Stimulated activated CD4-positive, alpha-beta T cell treated with anti-CD3 and anti-CD28 coated beads, Interleukin-2, amount 100 ng/mL, for 48 hours (primary cell): ENCODE measurements around the gene CXCL11.
"Not testable (repeated sequence)": the region's sequence is repeated elsewhere in the genome, so short reads cannot be mapped to it uniquely, and the experiment has no call there.

ENCODE experiments used
- DNase-seq, 2 donors: peaks; one replicate each; pipeline ENCODE4 v3.0.0-alpha.2; 2020

CXCL11 gene

DNA sequence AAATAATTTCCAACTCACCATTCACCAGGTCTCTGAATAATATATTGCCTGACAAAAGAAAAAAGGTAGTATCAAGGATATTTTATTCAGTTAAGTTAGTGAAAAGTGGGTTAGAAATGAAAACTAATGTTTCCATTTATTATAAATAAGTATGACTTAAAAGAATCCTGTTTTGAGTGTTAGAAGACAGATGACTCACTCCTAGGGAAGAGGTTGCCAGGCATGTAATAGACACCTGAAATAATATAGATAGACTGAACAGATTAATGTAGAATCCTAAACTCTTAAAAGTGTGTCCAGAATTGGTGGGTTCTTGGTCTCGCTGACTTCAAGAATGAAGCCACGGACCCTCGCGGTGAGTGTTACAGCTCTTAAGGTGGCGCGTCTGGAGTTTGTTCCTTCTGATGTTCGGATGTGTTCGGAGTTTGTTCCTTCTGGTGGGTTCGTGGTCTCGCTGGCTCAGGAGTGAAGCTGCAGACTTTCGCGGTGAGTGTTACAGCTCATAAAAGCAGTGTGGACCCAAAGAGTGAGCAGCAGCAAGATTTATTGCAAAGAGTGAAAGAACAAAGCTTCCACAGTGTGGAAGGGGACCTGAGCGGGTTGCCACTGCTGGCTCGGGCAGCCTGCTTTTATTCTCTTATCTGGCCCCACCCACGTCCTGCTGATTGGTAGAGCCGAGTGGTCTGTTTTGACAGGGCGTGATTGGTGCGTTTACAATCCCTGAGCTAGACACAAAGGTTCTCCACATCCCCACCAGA lies 6.5 kb upstream of the CXCL11 start:
- not testable (repeated sequence) for DNase-seq

DNA sequence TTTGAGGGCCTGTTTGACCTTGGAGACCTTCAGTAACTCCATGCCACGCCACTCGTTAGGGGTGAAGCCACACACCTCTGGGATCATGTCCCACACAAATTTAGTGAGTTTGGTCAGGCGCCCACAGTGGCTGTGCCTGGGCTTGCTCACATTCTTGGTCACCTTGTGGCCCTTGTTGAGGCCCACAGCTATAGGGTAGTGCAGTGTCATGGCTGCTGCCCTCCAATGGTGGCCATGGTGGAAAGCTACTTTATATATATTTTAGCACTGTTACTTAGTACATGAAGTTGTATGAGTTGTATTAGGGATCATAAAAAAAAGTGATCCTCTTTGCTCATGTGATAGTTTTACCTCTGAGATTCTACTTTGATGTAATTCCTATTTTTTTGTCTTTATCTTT lies 985 bp upstream of the CXCL11 start:
- DNase-seq, result no peak

DNA sequence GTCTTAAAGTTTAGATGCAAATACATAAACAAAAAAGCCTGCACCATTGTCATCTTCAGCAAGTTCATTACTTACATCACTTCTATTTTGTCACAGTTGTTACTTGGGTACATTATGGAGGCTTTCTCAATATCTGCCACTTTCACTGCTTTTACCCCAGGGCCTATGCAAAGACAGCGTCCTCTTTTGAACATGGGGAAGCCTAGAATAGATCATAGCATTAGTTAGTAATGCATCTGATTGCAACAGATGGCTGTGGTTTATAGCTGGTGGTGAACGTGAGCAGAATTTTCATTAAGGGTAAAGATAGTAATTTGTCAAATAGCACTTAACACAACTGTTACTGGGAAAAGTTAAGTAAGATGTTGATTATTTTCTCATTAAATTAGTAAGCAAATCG lies 729 bp downstream of the CXCL11 start:
- no peak for DNase-seq

DNA sequence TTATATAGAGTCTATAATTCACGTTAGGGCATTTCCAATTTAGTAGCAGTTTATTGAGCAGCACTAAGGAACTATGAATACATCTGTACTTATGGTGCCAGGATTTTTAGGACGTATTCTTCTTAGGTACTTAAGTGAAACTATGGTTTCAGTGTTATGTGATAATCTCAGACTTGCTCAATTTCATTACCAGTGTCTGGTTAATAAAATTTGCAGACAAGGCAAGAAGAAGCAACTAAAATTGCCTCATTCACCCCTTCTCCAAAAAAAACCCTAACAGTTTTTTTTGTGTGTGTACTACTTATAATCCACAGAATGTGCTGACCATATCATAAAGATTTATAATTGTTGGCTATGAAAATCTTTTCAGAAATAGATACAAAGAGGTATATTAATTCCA lies 6.6 kb downstream of the CXCL11 start:
- DNase-seq, result no peak

DNA sequence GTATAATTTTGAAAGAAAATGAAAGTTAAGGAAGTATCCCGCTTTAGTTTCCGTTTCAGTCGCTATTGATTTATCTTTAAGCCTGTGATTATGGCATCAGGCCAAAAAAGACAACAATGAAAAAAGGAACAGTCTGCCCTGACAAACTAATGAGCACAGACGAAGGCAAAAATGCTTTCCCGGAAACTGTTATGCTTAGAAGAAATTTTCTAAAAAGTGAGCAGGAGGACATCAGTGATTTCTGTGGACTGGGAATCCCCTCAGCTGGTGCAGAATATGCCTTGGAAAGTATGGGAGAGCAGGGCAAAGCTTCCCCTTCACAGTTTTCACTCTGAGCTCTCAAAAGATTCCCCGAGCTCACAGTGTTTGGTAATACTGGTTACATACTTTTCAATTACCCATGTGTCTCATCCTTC lies 7.5 kb downstream of the CXCL11 start:
- DNase-seq, result no peak

DNA sequence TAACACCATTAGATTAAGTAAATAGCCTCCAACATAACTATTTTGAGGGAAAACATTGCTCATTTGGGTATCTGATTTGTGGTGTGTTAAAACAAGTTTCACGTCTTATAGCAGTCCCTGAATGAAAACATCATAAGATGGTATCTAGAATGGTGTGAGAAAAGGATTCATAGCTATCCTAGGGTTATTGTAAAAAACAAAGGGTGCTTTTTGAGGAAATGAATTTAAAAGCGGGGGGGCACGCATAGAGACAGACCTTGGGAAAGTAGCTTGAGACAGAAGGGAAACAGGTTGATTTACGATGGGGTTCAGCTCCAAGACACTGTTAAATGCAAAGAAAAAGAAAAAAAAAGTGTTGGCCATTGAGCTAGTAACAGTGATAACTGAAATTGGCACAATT lies 11.8 kb downstream of the CXCL11 start:
- no peak for DNase-seq

DNA sequence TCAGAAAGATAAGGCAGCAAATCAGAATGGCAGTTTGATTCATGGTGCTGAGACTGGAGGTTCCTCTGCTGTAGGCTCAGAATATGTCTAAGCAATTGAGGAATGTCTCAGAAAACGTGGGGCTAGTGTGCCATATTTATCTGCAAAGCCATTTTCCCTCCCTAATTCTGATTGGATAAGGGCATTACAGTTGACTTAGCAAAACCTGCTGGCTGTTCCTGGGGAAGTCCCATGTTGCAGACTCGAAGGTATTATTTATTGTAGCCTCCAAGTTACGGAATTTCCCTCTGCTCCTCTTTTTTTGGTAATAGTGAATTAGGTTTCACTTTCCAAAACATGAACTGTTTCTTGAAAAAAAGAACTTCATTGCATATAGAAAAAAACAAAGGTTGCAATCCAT lies 12.5 kb downstream of the CXCL11 start, which contains the start of gene CXCL10:
Gene CXCL10, minus strand, starts transcription at position 109 of the 400 bp plus-strand sequence. Its CDS starts 66 bp downstream, at position 43.
- no peak for DNase-seq

DNA sequence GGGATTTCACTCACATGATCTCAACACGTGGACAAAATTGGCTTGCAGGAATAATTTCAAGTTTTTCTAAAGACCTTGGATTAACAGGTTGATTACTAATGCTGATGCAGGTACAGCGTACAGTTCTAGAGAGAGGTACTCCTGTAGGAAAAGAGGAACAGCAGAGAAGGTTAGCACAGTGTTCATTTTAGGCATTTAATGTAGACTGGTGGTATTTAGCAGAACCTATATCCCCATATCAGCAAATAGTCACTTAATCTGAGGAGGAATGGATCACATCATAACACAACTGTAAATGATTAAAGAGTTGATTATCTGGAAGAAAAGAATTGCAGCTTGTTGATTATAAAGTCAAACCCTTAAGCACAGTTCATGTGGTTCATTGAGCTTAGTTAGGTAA lies 13.2 kb downstream of the CXCL11 start:
- no peak for DNase-seq

DNA sequence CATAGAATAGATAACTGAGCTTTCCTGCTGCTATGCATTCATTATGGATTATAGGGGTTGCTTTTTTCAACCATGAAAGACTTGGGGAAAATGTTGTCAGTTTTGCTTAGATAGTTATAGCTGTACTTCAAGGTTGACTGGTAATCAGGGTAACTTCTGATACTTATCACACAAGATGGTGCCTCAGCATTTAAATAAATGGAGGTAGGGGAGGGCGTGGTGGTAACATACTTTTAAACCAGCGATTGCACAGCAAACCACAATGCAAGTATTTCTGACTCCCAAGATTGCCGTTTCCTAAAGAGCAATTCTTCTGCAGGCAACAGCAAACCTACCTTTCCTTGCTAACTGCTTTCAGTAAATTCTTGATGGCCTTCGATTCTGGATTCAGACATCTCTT lies 13.8 kb downstream of the CXCL11 start:
- DNase-seq, result no peak

DNA sequence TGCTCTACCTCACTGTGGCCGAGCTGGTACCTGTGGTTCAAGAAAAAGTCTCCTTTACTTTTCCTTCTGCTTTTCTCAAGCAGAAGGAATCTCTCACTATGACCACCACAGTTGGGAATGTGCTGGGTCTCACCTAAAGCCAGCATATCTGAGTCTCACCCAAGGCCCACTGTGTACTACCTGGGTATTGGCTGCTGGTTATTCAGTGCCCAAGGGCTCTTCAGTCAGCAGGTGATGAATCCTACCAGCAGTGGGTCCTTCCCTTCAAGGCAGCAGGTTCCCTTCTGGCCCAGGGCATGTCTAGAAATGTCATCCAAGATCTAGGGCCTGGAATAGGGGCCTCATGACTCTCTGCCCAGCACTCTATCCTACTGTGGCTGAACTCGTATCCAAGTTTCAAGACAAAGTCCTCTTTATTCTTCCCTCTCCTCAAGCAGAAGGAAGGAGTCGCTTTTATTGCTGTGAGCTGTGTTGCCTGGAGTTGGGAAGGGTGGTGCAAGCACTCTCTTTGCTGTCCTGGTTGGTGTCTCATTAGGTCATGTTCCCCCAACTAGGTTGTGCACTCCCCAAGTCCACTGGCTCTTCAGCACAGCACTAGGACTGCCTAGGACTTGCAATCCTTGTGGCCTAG lies 18.7 kb downstream of the CXCL11 start:
- DNase-seq, result no peak

DNA sequence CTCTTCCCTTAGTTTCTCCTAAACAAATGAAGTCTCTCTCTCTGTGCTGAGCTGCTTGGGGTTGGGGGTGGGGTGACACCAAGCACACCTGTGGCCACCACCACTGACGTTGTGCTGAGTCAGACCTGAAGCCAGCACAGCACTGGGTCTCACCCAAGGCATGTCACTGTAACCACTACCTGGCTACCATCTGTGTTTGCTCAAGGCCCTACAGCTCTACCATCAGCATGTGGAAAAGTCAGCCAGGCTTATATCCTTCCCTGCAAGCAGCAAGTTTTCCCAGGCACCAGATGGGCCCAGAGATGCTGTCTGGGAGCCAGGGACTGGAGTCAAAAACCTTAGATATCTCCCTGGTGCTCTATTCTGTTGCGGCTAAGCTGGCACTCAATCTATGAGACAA lies 19.5 kb downstream of the CXCL11 start:
- no peak for DNase-seq

DNA sequence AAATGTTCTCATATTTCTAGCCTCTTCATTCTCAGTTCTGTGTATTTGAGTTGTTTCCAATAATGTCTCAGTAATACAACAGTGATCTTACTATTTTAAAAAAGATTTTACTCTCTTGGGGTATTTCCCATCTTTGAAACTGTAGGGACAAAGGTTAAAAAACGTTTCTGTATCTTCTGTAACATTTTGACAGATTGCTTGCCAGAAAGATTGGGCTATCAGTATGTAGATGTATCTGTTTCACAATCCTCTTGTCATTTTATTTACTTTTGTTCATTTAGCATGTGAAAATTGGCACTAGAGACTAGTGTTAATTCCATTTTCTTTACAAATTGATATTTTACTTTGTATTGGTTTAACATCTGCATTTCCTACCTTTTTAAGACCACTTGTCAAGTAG lies 22.3 kb downstream of the CXCL11 start:
- no peak for DNase-seq

DNA sequence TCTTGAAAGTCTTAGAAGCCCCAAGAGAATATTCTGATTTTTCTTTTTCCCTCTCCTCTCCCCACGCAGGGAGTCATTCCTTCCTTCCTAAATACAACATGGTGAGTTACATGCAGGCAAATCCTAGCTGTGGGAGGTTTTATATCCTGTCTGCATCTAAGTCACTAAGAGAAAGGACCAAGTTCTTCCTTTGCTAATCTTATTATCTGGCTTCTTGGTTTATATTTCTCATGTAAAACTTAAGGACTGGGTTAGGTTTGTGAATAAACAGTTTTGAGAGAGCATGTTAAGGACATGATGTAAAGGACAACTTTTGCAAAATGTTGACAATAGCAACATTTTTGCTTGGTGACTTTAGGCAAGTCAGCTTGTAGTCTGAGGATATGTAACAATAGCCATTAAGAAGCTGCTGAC lies 23.5 kb downstream of the CXCL11 start:
- no peak for DNase-seq

DNA sequence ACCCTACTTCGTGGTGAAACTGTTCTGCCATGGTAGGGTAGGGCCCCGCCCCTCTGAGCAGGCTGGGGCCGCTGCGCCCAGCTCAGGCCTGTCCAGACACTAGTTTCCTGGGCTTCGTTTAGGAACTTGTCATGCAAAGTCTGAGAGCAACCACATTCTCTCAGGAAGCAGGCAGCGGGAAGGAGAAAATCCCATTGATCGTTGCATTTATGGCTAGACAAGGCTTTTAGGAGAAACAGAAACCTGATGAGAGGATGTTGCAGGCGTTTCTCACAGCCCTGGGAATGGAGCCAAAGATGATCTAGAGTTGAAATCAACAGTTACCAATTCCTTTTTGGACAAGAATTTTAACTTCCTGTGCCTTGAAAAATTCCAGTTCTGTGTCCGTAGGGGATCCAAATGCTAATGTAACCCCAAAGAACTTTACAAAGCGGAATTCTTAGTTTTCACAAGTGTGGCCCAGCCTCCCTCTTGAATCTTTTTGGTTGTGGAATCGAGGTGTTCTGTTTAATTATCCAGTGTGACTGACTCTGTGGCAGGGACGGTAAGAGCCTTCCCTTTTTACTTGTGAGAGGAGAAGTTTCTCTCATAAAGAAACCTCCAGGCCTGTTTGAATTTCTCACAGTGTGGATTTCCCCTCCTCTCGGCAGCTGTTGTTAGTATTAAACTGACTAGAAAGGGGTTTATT lies 24.0 kb downstream of the CXCL11 start:
- DNase-seq, result no peak

DNA sequence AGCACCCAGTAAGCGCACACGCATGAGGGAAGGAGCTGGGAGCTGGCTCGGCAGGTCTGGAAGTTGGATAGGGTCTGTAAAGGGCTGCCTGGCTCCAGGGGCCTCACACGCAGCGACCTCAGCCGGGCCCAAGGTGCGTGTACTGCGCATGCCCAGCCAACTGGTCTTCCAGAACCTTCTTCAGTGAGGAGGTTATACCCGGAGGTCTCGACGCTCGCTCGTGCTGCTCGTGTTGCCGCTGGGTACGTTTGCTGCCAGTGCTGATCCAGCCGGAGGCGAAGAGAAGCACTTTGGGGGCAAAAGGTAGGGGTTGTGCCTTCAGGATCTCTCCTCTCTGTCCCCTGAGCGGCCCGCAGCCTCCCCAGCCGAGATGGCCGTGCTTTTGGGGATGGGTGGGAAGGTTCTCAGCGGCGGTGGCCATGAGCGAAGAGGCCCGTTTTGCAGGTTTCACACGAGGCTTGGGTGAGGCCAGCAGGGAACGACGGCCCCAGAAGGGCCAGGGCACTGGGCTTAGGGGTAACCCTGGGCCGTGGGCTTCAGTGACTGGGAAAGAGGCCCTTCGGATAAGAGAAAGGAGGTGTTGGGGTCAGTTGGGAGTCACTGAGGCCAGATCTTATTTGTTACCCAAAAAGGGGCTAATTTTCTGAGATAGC lies 24.7 kb downstream of the CXCL11 start:
- no peak for DNase-seq

DNA sequence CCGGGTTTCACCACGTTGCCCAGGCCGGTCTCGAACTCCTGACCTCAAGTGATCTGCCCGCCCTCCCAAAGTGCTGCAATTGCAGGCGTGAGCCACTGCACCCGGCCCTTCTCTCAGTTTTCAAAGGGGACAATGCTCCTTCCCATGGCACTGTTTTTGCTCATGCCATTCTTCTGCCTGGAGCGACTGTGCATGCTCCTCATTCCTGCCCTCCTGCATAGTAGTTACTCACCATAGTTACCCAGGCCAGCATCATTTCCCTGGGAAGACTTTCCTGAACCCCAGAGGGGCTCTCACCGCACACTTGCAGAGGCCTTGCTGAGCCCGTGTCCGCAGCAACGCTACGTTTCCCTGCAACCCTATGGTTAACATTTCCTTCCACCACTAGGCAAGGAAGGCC lies 25.3 kb downstream of the CXCL11 start:
- no peak for DNase-seq

DNA sequence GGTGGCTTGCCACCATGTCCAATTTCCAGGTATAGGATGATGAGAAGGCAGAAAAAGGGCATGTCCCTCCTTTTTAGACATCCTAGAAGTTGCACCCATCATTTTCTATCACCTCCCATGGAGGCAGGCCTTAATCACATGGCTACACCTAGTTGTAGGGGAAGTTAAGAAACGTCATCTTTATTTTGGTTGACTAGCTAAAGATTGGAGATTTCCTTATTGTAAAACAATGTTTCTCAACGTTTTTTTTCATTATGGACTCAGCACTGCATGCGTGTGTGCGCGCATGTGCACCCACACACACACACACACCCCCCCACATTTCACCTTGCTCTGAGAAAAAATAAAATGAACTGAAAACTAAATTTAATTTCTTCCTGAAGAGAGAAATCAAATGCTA lies 26.6 kb downstream of the CXCL11 start:
- no peak for DNase-seq

DNA sequence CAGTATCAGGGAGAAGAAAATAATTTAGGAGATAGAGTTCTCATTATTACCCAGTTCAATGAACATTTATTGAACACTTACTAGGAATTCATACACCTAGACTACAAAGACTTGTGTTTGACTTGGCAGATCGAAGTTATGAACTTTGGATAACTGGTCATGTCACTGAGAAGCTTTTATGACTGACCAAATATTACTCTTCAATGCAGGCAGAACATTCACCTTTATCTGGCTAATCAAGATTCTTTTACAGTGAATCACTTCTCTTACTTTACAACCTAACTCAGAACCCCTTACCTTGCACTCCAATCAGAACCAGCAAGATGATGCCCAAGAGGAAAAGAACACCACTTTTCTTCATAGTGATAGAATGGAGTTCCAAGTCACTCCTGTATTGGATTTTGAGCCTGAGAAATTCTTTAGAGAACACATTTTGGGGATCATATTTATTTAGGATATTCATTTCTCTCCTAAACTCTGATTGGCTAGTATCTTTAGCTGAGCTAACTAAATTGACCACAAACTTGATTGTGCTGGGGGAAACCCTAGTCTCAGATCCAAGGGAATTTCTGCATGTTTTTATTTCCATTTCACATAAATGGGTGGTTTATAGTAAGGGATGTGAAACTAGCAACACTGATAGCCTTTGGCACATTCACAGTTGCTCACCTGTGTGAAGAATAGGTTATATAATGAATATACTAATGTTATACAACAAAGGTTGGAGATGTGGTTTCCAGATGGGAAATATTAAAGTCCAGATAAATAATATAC lies 28.6 kb downstream of the CXCL11 start, which contains the start of gene CXCL9:
Gene CXCL9, minus strand, starts transcription at position 421 of the 774 bp plus-strand sequence. Its CDS starts 60 bp downstream, at position 361.
- DNase-seq, result no peak

DNA sequence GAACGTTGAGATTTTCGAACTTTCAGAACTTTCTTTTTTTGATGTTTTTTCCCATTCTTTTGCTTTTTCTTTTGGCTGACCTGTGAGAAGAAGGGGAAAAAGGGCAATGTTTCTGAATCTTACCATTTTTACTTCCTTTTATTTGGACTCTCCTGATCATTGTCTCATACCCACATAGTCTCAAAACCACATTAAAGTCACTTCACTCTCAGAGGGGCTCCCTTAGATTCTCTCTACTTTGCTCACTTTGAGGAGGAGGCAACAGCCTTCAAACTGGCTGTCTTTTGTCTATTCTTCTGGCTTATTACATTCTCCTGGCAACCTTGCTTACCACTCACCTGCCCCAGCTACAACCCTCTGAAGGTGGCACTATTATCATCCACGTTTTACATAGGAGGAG lies 32.2 kb downstream of the CXCL11 start:
- no peak for DNase-seq

DNA sequence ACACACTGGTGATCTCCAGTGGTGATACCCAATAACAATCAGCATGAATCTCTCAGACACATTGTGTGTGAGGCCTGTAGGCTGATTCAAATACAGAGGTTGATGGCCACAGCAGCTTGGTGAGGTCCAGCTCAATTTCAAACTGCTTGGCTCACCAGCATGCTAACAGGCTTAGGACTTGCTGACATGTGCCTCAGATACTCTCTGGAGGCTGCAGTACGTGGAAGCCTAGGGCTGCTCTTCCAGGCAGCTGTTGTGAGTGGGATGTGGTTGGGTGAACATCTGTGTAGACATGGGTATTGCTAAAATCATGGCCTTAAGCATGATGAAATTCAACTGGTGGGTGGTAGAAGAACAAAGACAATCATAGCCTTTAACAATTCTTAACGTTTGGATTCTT lies 32.8 kb downstream of the CXCL11 start:
- no peak for DNase-seq

DNA sequence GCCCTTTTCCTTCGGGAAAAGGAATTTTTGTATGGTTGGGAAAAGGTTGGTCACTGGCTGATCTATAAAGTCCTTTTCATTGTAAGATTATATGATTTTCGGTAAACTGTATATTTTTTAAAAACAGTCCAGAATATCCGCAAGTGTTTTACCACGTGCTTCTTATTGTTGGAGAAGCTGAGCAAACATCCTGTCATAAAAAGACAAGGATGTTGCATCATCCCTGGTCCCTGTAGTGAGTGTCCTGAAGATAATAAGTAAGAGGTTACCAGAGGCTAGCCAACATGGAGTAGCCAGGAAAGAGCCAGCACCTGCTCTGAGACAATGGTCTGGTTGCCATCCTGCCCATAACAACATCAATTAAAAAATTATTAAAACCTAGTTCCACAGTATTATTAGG lies 33.7 kb downstream of the CXCL11 start:
- DNase-seq, result no peak

DNA sequence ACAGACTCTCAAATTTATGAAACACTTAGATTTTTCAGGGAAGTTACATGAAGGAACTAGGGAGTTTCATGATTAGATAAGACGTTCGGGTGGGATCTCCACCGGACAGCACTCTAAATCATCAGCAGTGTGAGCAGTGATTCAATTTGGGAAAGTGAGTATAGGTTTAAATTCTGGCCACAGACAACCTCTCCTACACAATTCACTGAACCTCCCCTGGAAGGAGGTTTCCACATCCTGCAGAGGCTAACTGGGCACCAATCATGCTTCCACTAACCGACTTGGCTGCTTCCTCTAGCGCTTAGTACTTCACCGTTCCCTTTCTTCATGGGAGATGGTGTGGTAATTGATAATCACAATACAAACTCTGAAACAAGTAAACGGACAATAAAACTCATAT lies 34.2 kb downstream of the CXCL11 start:
- no peak for DNase-seq

DNA sequence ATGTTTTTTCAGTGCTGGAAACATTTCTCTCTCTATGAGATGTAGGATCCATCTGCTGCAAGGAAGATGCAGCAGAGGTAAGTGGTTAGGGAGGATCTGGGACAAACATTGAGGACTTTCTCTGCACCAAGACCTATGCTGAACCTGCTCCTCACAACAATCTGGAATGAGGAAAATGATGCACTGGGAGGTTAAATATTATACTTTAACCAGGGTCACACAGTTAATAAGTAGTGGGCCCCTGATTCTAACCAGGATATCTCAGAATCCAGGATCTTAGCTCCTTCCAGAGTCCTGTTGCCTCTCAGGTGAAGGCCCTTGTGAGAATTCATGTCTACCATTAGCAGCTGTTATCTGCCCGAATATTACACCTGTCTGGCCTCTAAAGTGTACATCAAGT lies 35.6 kb downstream of the CXCL11 start:
- no peak for DNase-seq
